HepG2 (cell line): ENCODE measurements around the gene ANKLE1. TPM values are rescaled to one million over a fixed set of nuclear protein-coding genes. Genes with fewer than 3 reads are reported as not detected.

Experiments
- CAMTA2 ChIP-seq: sonication (generic); formaldehyde crosslinking; IDR thresholded peaks from 2 replicates; pipeline ENCODE4 v1.4.0; 2020; ENCODE audit warnings: mild to moderate bottlenecking, missing genetic modification reagents, borderline replicate concordance
- CBX5 ChIP-seq: sonication (generic); formaldehyde crosslinking; IDR thresholded peaks from 2 replicates; pipeline ENCODE4 v1.4.0; 2020; ENCODE audit warnings: missing genetic modification reagents, borderline replicate concordance
- CEBPB ChIP-seq: IDR thresholded peaks from 2 replicates; pipeline ENCODE4 v1.6.1; 2011; ENCODE audit warnings: low read depth, low read length, improper control_type of control experiment, borderline replicate concordance
- DNMT1 ChIP-seq: sonication (generic); formaldehyde crosslinking; IDR thresholded peaks from 2 replicates; pipeline ENCODE4 v1.5.1; 2020; ENCODE audit warnings: mild to moderate bottlenecking, missing genetic modification reagents
- HOXA9 ChIP-seq: sonication (generic); formaldehyde crosslinking; IDR thresholded peaks from 2 replicates; pipeline ENCODE4 v1.8.1; 2022; ENCODE audit warnings: missing genetic modification reagents, mild to moderate bottlenecking, moderate library complexity, borderline replicate concordance
- JUNB ChIP-seq: sonication (generic); formaldehyde crosslinking; IDR thresholded peaks from 2 replicates; pipeline ENCODE4 v1.8.0; 2022; ENCODE audit warnings: missing genetic modification reagents, mild to moderate bottlenecking, borderline replicate concordance
- KDM5A ChIP-seq: fragments of 200-600 bp; sonication (generic); IDR thresholded peaks from 2 replicates; pipeline ENCODE4 v1.7.0; 2018; ENCODE audit warnings: antibody characterized with exemption, mild to moderate bottlenecking, low read length, borderline replicate concordance
- MBD4 ChIP-seq: IDR thresholded peaks from 2 replicates; pipeline ENCODE4 v1.6.1; 2012; ENCODE audit warnings: low read length, inconsistent platforms, borderline replicate concordance
- MZF1 ChIP-seq: sonication (generic); formaldehyde crosslinking; IDR thresholded peaks from 2 replicates; pipeline ENCODE4 v1.8.1; 2023; ENCODE audit warnings: mild to moderate bottlenecking, missing genetic modification reagents, borderline replicate concordance
- SCMH1 ChIP-seq: sonication (generic); formaldehyde crosslinking; IDR thresholded peaks from 2 replicates; pipeline ENCODE4 v1.9.0; 2021; ENCODE audit warnings: missing genetic modification reagents, mild to moderate bottlenecking, borderline replicate concordance
- TCF12 ChIP-seq, 2 experiments: fragments of 450-650 bp in 1 of 2; sonication (generic) in 1 of 2; formaldehyde crosslinking in 1 of 2; IDR thresholded peaks; 2 replicates each; pipeline versions ENCODE4 v1.6.1 to v1.8.0; 2017 to 2022; ENCODE audit warnings: antibody characterized with exemption in 1 of 2, mild to moderate bottlenecking in 1 of 2, missing genetic modification reagents in 1 of 2, moderate library complexity in 1 of 2
- ZNF224 ChIP-seq: sonication (generic); formaldehyde crosslinking; IDR thresholded peaks from 2 replicates; pipeline ENCODE4 v1.5.0; 2020; ENCODE audit warnings: mild to moderate bottlenecking, missing genetic modification reagents
- ZNF251 ChIP-seq: sonication (generic); formaldehyde crosslinking; IDR thresholded peaks from 2 replicates; pipeline ENCODE4 v1.9.0; 2021; ENCODE audit warnings: mild to moderate bottlenecking, missing genetic modification reagents
- ZNF274 ChIP-seq: sonication (generic); formaldehyde crosslinking; IDR thresholded peaks from 2 replicates; pipeline ENCODE4 v1.5.1; 2020; ENCODE audit warnings: mild to moderate bottlenecking, missing genetic modification reagents
- ZNF430 ChIP-seq: sonication (generic); formaldehyde crosslinking; IDR thresholded peaks from 2 replicates; pipeline ENCODE4 v1.9.0; 2021; ENCODE audit warnings: mild to moderate bottlenecking, missing genetic modification reagents
- ZNF652 ChIP-seq: IDR thresholded peaks from 2 replicates; pipeline ENCODE4 v1.6.1; 2016; ENCODE audit warnings: low read depth, borderline replicate concordance
- ZNF678 ChIP-seq: sonication (generic); formaldehyde crosslinking; IDR thresholded peaks from 2 replicates; pipeline ENCODE4 v1.4.0; 2020; ENCODE audit warnings: mild to moderate bottlenecking, missing genetic modification reagents
- ZNF788 ChIP-seq: sonication (generic); formaldehyde crosslinking; IDR thresholded peaks from 2 replicates; pipeline ENCODE4 v1.5.0; 2020; ENCODE audit warnings: mild to moderate bottlenecking, missing genetic modification reagents, borderline replicate concordance
- polyA plus RNA-seq, 8 experiments: library from polyadenylated mRNA; depleted of rRNA in 3 of 8; stranded (reverse) in 7 of 8; unstranded in 1 of 8; fragments of >200 nt; fragmentation: Illumina TruSeq in 4 of 8; extraction: Trizol in 4 of 8; gene quantifications; 2 replicates each; pipeline versions ENCODE4 v1.2.1 to v1.2.3, GENCODE V29; 2011 to 2016; ENCODE audit warnings: low read depth in 4 of 8, missing spikeins in 1 of 8, mixed read lengths in 1 of 8; ENCODE audit not compliant: insufficient read depth in 1 of 8
- total RNA-seq, 5 experiments: library from RNA; depleted of rRNA; stranded (reverse); fragments of >200 nt; fragmentation: Illumina TruSeq; extraction: Trizol; gene quantifications; 2 replicates each; pipeline ENCODE4 v1.2.3, GENCODE V29; 2016; ENCODE audit warnings: low read depth in 1 of 5
- TF ChIP-seq, protein P1 (sequence below): sonication (generic); formaldehyde crosslinking; IDR thresholded peaks from 2 replicates; pipeline ENCODE4 v1.9.0; 2021; ENCODE audit warnings: mild to moderate bottlenecking, missing genetic modification reagents
- TF ChIP-seq, protein P2 (sequence below): sonication (generic); formaldehyde crosslinking; IDR thresholded peaks from 2 replicates; pipeline ENCODE4 v1.4.0; 2020; ENCODE audit warnings: missing genetic modification reagents
- TF ChIP-seq, protein P3 (sequence below): IDR thresholded peaks from 2 replicates; pipeline ENCODE4 v1.6.1; 2016; ENCODE audit warnings: control low read depth

The ANKLE1 gene
- total and polyA plus RNA-seq, 2 of the 13 experiments (the other 11 are each of a cell fraction or from before 2014, with no cell fraction given): 0.69 to 1.5 TPM

DNA sequence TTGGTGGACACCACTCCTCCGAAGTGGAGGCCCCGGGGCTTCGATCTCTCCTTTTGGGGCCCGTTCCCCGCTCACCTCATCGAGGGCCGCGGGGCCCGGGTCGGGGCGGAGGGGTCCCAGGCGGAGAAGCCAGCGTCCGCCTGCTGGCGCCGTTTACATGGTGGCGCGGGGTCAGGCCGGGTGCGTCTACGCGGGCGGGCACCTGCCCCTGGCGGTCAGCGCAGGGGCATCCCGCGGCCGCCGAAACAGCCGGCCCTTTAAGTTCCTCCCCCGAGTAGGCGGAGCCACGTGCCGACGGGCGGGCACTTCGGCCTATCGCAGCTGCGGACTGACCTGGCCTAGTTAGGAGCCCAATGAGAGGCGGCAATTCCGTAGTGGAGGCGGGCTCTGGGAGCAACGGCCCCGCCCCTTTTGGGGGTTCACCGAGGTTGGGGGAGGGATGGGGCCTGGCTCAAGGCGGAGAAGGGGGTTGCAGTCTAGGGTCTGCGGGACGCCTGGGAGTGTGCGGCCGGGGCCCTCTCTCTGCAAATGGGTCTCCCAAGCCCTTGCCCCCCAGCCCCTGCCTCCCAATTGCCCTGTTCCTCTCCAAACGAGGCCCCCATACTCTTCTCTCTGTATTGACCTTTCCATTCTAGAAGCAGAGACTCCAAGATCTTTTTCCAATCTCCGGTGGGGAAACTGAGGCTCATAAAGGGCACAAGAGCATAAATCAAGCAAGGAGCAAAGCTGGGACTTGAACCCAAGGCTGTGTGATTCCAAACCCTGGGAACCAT is 21.7 kb downstream of the ANKLE1 start, which contains the start of gene ABHD8 (continued):
- TF ChIP-seq, protein P1, sequence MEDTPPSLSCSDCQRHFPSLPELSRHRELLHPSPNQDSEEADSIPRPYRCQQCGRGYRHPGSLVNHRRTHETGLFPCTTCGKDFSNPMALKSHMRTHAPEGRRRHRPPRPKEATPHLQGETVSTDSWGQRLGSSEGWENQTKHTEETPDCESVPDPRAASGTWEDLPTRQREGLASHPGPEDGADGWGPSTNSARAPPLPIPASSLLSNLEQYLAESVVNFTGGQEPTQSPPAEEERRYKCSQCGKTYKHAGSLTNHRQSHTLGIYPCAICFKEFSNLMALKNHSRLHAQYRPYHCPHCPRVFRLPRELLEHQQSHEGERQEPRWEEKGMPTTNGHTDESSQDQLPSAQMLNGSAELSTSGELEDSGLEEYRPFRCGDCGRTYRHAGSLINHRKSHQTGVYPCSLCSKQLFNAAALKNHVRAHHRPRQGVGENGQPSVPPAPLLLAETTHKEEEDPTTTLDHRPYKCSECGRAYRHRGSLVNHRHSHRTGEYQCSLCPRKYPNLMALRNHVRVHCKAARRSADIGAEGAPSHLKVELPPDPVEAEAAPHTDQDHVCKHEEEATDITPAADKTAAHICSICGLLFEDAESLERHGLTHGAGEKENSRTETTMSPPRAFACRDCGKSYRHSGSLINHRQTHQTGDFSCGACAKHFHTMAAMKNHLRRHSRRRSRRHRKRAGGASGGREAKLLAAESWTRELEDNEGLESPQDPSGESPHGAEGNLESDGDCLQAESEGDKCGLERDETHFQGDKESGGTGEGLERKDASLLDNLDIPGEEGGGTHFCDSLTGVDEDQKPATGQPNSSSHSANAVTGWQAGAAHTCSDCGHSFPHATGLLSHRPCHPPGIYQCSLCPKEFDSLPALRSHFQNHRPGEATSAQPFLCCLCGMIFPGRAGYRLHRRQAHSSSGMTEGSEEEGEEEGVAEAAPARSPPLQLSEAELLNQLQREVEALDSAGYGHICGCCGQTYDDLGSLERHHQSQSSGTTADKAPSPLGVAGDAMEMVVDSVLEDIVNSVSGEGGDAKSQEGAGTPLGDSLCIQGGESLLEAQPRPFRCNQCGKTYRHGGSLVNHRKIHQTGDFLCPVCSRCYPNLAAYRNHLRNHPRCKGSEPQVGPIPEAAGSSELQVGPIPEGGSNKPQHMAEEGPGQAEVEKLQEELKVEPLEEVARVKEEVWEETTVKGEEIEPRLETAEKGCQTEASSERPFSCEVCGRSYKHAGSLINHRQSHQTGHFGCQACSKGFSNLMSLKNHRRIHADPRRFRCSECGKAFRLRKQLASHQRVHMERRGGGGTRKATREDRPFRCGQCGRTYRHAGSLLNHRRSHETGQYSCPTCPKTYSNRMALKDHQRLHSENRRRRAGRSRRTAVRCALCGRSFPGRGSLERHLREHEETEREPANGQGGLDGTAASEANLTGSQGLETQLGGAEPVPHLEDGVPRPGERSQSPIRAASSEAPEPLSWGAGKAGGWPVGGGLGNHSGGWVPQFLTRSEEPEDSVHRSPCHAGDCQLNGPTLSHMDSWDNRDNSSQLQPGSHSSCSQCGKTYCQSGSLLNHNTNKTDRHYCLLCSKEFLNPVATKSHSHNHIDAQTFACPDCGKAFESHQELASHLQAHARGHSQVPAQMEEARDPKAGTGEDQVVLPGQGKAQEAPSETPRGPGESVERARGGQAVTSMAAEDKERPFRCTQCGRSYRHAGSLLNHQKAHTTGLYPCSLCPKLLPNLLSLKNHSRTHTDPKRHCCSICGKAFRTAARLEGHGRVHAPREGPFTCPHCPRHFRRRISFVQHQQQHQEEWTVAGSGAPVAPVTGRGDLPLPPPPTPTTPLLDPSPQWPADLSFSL (CRISPR knock-in tag): no peak
- TF ChIP-seq CEBPB (no peak), ZNF652 (CRISPR knock-in tag) (no peak), ZNF788 (CRISPR knock-in tag) (no peak), JUNB (CRISPR knock-in tag) (no peak), ZNF678 (CRISPR knock-in tag) (no peak), ZNF430 (CRISPR knock-in tag) (no peak), MBD4 (no peak), MZF1 (CRISPR knock-in tag) (no peak), HOXA9 (no peak), KDM5A (no peak), CAMTA2 (CRISPR knock-in tag) (no peak), DNMT1 (no peak), ZNF224 (CRISPR knock-in tag) (no peak), TCF12 (IDR thresholded peaks at IDR 0.05) (no peak), TCF12 (CRISPR knock-in tag; IDR thresholded peaks at IDR 0.05) (no peak), ZNF251 (CRISPR knock-in tag) (no peak), CBX5 (CRISPR knock-in tag) (no peak), ZNF274 (CRISPR knock-in tag) (no peak), SCMH1 (CRISPR knock-in tag) (no peak)
- TF ChIP-seq, protein P2, sequence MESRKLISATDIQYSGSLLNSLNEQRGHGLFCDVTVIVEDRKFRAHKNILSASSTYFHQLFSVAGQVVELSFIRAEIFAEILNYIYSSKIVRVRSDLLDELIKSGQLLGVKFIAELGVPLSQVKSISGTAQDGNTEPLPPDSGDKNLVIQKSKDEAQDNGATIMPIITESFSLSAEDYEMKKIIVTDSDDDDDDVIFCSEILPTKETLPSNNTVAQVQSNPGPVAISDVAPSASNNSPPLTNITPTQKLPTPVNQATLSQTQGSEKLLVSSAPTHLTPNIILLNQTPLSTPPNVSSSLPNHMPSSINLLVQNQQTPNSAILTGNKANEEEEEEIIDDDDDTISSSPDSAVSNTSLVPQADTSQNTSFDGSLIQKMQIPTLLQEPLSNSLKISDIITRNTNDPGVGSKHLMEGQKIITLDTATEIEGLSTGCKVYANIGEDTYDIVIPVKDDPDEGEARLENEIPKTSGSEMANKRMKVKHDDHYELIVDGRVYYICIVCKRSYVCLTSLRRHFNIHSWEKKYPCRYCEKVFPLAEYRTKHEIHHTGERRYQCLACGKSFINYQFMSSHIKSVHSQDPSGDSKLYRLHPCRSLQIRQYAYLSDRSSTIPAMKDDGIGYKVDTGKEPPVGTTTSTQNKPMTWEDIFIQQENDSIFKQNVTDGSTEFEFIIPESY: no peak
- TF ChIP-seq, protein P3, sequence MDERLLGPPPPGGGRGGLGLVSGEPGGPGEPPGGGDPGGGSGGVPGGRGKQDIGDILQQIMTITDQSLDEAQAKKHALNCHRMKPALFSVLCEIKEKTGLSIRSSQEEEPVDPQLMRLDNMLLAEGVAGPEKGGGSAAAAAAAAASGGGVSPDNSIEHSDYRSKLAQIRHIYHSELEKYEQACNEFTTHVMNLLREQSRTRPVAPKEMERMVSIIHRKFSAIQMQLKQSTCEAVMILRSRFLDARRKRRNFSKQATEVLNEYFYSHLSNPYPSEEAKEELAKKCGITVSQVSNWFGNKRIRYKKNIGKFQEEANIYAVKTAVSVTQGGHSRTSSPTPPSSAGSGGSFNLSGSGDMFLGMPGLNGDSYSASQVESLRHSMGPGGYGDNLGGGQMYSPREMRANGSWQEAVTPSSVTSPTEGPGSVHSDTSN: peak; percentile 95
